ENCODE measurements around the gene MTG2. TPM values are rescaled to one million over a fixed set of nuclear protein-coding genes. Genes with fewer than 3 reads are reported as not detected.

Gene MTG2
- total and polyA plus RNA-seq, 2 of the 8 experiments (the other 6 are each of a cell fraction or from before 2014, with no cell fraction given): 14.4 to 22.8 TPM

DNA sequence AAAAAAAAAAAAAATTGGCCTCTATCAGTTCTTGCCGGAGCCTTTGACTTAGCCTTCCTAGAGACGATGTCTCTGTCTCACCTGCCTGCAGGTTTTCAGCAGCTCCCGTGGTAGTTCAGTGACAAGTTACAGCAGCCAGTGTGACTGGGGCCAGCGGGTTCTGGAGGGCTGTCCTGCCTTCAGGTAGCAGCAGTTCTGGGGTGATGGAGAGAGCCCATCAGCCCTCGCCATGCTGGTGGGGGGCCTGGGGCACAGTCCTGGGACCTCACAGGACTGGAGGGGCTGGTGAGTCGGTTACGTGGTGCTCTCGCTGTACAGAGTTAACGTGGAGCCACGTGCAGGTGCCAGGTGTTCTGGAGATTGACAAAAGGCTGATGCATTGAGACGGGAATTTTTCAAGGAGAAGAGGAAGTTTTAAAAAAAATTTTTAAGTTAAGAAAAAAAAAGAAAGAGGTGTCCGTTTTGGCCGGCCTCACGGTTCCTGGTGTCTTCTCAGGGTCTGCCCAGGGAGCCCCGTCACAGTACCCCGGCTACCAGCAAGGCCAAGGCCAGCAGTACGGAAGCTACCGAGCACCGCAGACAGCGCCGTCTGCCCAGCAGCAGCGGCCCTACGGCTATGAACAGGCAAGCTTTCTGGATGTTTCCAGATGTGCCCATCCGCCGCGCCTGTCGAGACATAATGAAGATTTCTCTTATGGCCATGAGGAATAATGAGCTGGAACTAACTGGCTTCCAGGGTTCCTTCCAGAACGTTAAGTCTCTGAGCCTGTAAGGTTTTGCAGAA lies 8.6 kb upstream of the MTG2 start:
- DNase-seq (ENCODE audit: low read depth in 1 of 2, low spot score in 2 of 2) (no peak), FAIRE-seq (no peak)
- Histone ChIP-seq H4K91ac (replicated peaks; ENCODE audit: insufficient read length, low read length) (no peak overlapping the region), H3K79me2 (ENCODE audit: control insufficient read depth in 1 of 2, insufficient read depth in 2 of 2, low read length in 2 of 2) (no peaks in the 10 kb centered on the region), H2BK12ac (ENCODE audit: low read depth, low read length) (no peak overlapping the region), H3K27ac (ENCODE audit: low read depth, low read length) (no peak overlapping the region), H3K18ac (ENCODE audit: extremely low read depth, low read length) (no peak overlapping the region), H2BK20ac (ENCODE audit: low read length) (no peak overlapping the region), H3K79me1 (ENCODE audit: low read depth, low read length) (no peaks in the 10 kb centered on the region), H3K4ac (replicated peaks; ENCODE audit: insufficient read length, low read depth, low read length) (no peak overlapping the region), H3K23me2 (ENCODE audit: low read depth, low read length) (no peaks in the 10 kb centered on the region), H2BK5ac (ENCODE audit: low read depth, low read length) (no peak overlapping the region), H3K9me3 (ENCODE audit: insufficient read depth in 2 of 2, low read depth in 1 of 2, low read length in 1 of 2) (no peaks in the 10 kb centered on the region), H2BK120ac (replicated peaks; ENCODE audit: low read depth, low read length) (no peak overlapping the region), H4K8ac (ENCODE audit: extremely low read depth, insufficient read depth, low read length) (no peak overlapping the region), H3K56ac (replicated peaks; ENCODE audit: insufficient read length, low read depth, low read length) (no peak overlapping the region), H3K14ac (ENCODE audit: insufficient read length) (no peak overlapping the region), H2BK15ac (ENCODE audit: low read length) (no peak overlapping the region), H3K27me3 (replicated peaks in 1 of 4; ENCODE audit: control insufficient read depth in 3 of 4, extremely low read depth in 1 of 4, insufficient read depth in 3 of 4, low read length in 3 of 4) (no peaks in the 10 kb centered on the region), H2AK5ac (ENCODE audit: low read depth, low read length) (no peak overlapping the region), H3K9ac (replicated peaks in 1 of 4; ENCODE audit: extremely low read depth in 1 of 4, low read depth in 3 of 4, low read length in 3 of 4) (no peak overlapping the region), H4K5ac (ENCODE audit: insufficient read length, low read depth, low read length) (no peak overlapping the region), H3K4me1 (replicated peaks in 1 of 4; ENCODE audit: control insufficient read depth in 3 of 4, insufficient read depth in 4 of 4, low read length in 3 of 4) (no peaks in the 10 kb centered on the region), H4K20me1 (replicated peaks in 1 of 2; ENCODE audit: control insufficient read depth in 1 of 2, insufficient read depth in 2 of 2, low read length in 2 of 2) (peaks cover 0 to 1% of the 10 kb centered on the region in 2 experiments), H3K23ac (ENCODE audit: insufficient read length) (no peak overlapping the region), H3K4me2 (ENCODE audit: insufficient read depth in 1 of 2, low read depth in 2 of 2, low read length in 2 of 2) (no peak overlapping the region), H3K4me3 (ENCODE audit: extremely low read depth in 1 of 4, insufficient read depth in 2 of 4, low read depth in 3 of 4, low read length in 4 of 4) (no peak overlapping the region), H2AFZ (ENCODE audit: low read length) (no peak overlapping the region), H3K36me3 (ENCODE audit: control insufficient read depth in 2 of 4, insufficient read depth in 4 of 4, low read length in 3 of 4) (peaks cover 2 to 18% (median 12%) of the 10 kb centered on the region in 4 experiments; a peak in 6 of 8 replicates)
- TF ChIP-seq CTCF (IDR thresholded peaks at IDR 0.05; ENCODE audit: control extremely low read depth in 1 of 3, insufficient read depth in 1 of 3, low read depth in 1 of 3, low read length in 3 of 3) (peak in 2 of 3 experiments; percentile 10 to 34; a peak in 2 of 4 replicates), SP4 (IDR thresholded peaks at IDR 0.05; ENCODE audit: low read length) (no peak), CBX8 (IDR thresholded peaks at IDR 0.05; ENCODE audit: borderline replicate concordance, low read depth, low read length) (no peak), CREB1 (IDR thresholded peaks at IDR 0.05) (no peak)
- 92 to 100% methylated on average over 1 to 28 of the region's 28 CpGs for WGBS, 2 experiments (ENCODE audit: extremely low coverage in 1 of 2, insufficient coverage in 1 of 2, insufficient read length in 1 of 2, insufficient replicate concordance in 2 of 2, low coverage in 1 of 2, low lambda C conversion rate in 2 of 2, missing lambda C conversion rate in 1 of 2)
- POLR2A ChIA-PET (ENCODE audit: partially characterized antibody): interaction anchor here (1.2 to 1.6 kb wide), 5 partner anchors 9 to 52 kb away, joined by 3 to 7 read pairs (median 5); no protein-coding TSS in a partner anchor
- CTCF ChIA-PET (ENCODE audit: partially characterized antibody): interaction anchor here (1.0 to 1.2 kb wide), 5 partner anchors 9 to 47 kb away, joined by 3 to 6 read pairs (median 4); no protein-coding TSS in a partner anchor
